ENCODE results near the gene SLC22A23. TPM values are rescaled to one million over a fixed set of nuclear protein-coding genes. Genes with fewer than 3 reads are reported as not detected.

The SLC22A23 gene
- total RNA-seq, 4 donors from 2014 or later: 7.1 to 9.6 (median 8.2) TPM

DNA sequence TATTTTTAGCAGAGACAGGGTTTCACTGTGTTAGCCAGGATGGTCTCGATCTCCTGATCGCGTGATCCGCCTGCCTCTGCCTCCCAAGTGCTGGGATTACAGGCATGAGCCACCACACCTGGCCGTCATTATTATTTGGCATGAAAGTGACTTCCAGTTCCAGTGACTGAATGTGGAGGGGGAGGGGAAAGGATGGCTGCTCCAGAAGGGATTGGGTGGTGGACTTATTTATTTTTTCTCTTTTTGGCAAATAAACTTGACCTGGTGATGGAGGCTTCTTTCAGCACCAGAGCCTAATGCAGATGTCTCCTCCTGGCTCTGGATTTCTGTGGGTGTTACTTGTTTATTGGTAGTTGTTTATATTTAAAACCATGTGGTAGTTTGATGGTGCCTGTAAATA is 16.9 kb upstream of the SLC22A23 start:
- no peaks in the 10 kb centered on the region for H3K9me3 ChIP-seq
- WGBS, 2 donors: 85 to 93% methylated on average over 5 of the region's 5 CpGs

DNA sequence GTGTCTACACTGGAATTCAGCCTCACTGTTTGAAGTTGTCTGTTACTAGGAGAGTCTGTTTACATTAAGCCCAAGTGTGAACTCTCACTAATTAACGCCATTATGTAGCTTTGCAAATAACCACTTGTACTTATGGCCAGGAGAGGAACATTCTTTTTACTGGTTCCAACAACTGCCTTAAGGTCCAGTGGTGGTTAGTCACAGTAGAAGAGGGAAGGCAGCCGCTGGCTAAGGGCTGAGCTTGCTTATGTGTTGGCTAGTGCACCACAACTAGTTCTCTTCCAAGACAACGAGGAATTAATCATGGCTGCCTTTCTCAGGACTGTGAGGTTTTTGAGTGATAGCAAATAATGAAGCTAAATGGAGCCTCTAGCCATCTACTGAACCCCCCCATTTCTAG is 14.9 kb upstream of the SLC22A23 start:
- no peak for DNase-seq (ENCODE audit: low spot score in 2 of 2)
- Histone ChIP-seq H3K4me1 (peaks cover 0 to 18% (median 0%) of the 10 kb centered on the region in 4 donors), H3K9me3 (no peaks in the 10 kb centered on the region), H3K27ac (no peak overlapping the region), H3K36me3 (no peaks in the 10 kb centered on the region), H3K4me3 (no peak overlapping the region), H3K27me3 (no peaks in the 10 kb centered on the region)
- WGBS, 2 donors: 89 to 92% methylated on average over 3 of the region's 3 CpGs
- no peak for TF ChIP-seq POLR2A (IDR thresholded peaks at IDR 0.05)

More for the DNA sequence above, 16.9 kb upstream of the SLC22A23 start:
- TF ChIP-seq EP300 (IDR thresholded peaks at IDR 0.05): no peak
- Histone ChIP-seq H3K27me3 (no peaks in the 10 kb centered on the region), H3K27ac (no peak overlapping the region), H3K4me1 (peaks cover 0 to 18% (median 0%) of the 10 kb centered on the region in 4 donors), H3K4me3 (no peak overlapping the region), H3K36me3 (no peaks in the 10 kb centered on the region)
- DNase-seq (ENCODE audit: low spot score in 2 of 2): no peak

DNA sequence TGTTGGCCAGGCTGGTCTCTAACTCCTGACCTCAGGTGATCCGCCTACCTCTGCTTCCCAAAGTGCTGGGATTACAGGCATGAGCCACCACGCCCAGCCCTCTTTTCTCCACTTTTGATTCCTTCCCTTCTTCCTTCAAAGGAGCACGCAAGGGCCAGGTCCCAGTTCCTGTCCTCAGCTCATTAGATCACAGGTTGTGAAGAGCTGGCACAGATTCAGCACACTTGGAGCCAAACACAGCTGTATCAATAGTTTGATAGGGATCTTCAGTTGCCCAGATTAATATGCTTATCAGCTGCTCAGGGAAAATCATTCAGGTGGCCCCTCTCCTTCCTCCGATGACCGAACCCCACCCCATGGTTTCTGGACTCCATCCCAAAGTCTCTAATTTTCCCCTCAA is 14.4 kb upstream of the SLC22A23 start:
- Histone ChIP-seq H3K27ac (no peak overlapping the region), H3K4me3 (no peak overlapping the region), H3K9me3 (no peaks in the 10 kb centered on the region), H3K36me3 (no peaks in the 10 kb centered on the region), H3K27me3 (no peaks in the 10 kb centered on the region), H3K4me1 (peaks cover 0 to 18% (median 0%) of the 10 kb centered on the region in 4 donors)
- DNase-seq (ENCODE audit: low spot score in 2 of 2): no peak
- TF ChIP-seq EP300 (IDR thresholded peaks at IDR 0.05) (no peak), POLR2A (IDR thresholded peaks at IDR 0.05) (no peak)
- TF ChIP-seq, protein P1, sequence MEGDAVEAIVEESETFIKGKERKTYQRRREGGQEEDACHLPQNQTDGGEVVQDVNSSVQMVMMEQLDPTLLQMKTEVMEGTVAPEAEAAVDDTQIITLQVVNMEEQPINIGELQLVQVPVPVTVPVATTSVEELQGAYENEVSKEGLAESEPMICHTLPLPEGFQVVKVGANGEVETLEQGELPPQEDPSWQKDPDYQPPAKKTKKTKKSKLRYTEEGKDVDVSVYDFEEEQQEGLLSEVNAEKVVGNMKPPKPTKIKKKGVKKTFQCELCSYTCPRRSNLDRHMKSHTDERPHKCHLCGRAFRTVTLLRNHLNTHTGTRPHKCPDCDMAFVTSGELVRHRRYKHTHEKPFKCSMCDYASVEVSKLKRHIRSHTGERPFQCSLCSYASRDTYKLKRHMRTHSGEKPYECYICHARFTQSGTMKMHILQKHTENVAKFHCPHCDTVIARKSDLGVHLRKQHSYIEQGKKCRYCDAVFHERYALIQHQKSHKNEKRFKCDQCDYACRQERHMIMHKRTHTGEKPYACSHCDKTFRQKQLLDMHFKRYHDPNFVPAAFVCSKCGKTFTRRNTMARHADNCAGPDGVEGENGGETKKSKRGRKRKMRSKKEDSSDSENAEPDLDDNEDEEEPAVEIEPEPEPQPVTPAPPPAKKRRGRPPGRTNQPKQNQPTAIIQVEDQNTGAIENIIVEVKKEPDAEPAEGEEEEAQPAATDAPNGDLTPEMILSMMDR (IDR thresholded peaks at IDR 0.05): no peak
- 84 to 86% methylated on average over 5 of the region's 5 CpGs for WGBS, 2 donors

DNA sequence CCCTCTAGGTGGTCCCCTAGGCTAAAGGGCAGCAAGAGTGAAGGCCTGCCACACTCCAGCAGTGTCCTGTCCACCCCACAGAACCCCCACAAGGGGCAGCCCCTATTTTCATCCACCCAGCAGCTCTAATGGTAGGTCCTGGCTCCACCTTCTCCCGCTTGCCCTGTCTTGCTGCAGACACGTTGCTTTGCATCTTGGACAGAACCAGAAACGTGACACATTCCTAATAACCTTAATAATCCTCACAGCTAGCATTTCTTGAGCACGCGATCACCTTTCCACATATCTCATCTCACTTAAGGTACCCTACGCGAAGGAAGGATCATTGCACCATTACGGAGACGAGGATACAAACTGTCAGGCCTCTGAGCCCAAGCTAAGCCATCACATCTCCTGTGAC is 11.7 kb upstream of the SLC22A23 start:
- no peak overlapping the region for H3K27ac ChIP-seq
- 87 to 95% methylated on average over 9 of the region's 9 CpGs for WGBS, 2 donors
- DNase-seq (ENCODE audit: low spot score in 2 of 2): no peak
- H3K4me1 ChIP-seq: peaks cover 0 to 17% (median 0%) of the 10 kb centered on the region in 4 donors
- no peaks in the 10 kb centered on the region for H3K36me3 ChIP-seq
- no peaks in the 10 kb centered on the region for H3K27me3 ChIP-seq
- H3K4me3 ChIP-seq: no peak overlapping the region
- TF ChIP-seq POLR2A (IDR thresholded peaks at IDR 0.05) (no peak), EP300 (IDR thresholded peaks at IDR 0.05) (no peak)
- TF ChIP-seq, protein P1 (IDR thresholded peaks at IDR 0.05): no peak
- no peaks in the 10 kb centered on the region for H3K9me3 ChIP-seq

DNA sequence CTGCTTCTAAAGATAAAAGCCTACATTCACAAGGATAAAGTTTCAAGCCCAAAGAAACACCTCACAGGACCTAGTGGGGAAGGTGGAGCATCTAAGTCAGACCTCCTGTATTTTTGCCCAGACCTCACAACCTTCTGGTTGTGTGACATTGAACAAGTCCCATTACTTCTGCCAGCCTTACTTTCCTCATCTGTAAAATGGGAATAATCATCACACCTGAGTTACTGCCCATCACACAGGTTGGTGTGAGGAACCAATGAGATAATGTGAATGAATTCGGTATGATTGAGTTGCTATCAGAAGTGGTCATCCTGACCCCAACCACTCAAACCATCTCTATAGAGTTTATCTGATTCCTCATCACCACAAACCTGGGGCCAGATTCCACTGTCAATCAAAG is 11.1 kb upstream of the SLC22A23 start:
- H3K4me1 ChIP-seq: peaks cover 0 to 11% (median 0%) of the 10 kb centered on the region in 4 donors
- no peaks in the 10 kb centered on the region for H3K27me3 ChIP-seq
- H3K4me3 ChIP-seq: no peak overlapping the region
- no peak for TF ChIP-seq EP300 (IDR thresholded peaks at IDR 0.05)
- TF ChIP-seq, protein P1 (IDR thresholded peaks at IDR 0.05): no peak
- H3K36me3 ChIP-seq: no peaks in the 10 kb centered on the region
- H3K27ac ChIP-seq: no peak overlapping the region
- H3K9me3 ChIP-seq: no peaks in the 10 kb centered on the region
- WGBS, 2 donors: 41 to 45% methylated on average over 1 of the region's 1 CpG
- DNase-seq (ENCODE audit: low spot score in 2 of 2): no peak

DNA sequence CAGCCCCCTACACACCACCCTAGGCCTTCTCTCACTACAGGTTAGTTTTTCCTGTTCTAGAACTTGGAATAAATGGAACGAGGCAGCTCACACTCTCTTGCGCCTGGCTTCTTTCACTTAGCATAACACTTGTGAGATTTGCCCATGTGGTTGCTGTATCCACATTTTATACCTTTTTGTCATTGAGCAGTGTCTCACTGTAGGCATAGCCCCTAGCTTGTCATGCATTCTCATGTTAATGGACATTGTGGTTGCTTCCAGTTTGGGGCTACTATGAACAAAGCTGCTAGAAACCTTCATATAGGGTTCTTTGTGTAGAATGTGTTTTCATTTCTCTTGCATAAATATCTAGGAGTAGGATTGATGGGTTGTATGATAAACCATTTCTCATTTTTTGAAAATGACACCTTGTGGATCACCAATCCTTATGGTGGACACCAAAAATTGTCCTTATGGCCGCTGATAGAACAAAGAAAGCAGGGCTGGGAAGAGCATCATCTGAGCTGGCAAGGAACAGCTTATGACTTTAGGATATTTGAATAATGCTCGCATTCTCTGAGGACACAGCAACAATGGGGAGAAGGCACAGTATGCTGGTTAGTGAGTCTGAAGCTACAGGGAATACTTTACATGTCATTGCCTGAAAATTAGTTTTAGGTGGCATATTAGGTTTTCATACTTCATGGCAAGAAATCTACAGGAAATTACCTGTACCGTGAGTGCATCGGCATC is 9.8 kb upstream of the SLC22A23 start:
- H3K4me1 ChIP-seq: no peaks in the 10 kb centered on the region
- no peaks in the 10 kb centered on the region for H3K9me3 ChIP-seq
- H3K36me3 ChIP-seq: no peaks in the 10 kb centered on the region
- DNase-seq (ENCODE audit: low spot score in 2 of 2): no peak
- WGBS, 2 donors: 91 to 96% methylated on average over 6 of the region's 6 CpGs
- TF ChIP-seq, protein P1 (IDR thresholded peaks at IDR 0.05): no peak
- TF ChIP-seq EP300 (IDR thresholded peaks at IDR 0.05) (no peak), POLR2A (IDR thresholded peaks at IDR 0.05) (no peak)
- no peaks in the 10 kb centered on the region for H3K27me3 ChIP-seq
- H3K4me3 ChIP-seq: no peak overlapping the region
- H3K27ac ChIP-seq: no peak overlapping the region
